ENCODE data around the gene CRACDL.
"Not testable (repeated sequence)": the region's sequence is repeated elsewhere in the genome, so short reads cannot be mapped to it uniquely, and the experiment has no call there.

The CRACDL gene

DNA sequence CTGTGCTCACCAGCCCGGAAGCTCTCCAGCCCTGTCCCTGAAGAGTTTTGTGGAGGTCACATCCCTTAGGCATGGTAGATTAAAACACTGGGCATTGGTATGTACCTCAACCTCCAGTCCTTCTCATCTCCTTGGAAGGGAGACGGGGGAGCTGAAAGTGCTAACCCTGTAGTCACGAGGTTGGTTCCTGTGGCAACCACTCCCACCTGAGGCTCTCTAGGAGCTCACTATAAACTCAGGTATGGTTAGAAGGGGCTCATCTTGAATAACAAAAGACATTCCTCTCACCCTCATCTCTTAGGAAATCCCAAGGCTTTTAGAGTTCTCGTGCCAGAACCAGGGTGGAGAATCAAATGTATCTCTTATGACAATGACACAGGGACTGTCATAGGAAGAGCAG, 162.1 kb downstream of the CRACDL start:
- no peak for DNase-seq

DNA sequence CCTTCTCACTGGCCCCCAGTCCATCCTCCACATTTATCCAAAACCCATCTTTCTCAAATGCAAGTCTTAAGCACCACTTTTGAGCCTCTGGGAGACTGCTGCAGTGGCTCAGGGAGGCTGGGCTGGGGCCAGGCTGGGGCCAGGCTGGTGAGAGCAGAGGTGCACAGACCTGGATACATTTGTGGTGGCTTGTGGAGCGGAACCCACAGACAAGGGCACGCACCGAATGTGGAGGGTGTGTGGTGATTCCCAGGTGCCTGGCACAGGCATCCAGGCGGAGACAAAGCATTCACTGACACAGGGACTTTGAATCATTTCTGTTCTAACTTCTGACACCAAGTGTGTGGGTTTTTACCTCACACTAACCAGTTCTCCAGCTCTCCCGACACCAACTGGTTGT, 162.9 kb downstream of the CRACDL start:
- DNase-seq, result no peak

DNA sequence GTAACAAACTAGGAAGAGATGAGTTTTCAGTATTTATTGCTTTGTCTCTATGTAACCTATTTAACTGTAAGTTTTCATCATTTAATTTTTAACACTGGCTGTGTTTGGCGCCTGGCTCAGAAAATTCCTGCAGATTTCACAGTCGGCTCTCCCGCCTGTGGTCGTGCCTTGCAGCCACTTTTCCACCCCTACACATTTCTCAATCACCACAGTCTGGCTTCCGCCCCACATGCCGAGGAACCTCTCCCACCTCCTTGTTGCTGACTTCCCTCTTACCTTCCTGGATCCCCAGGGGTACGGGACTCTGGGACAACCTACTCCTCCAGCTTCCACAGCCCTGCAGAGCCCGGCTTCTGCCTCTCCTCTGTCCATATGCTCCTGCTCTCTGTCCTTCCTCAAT, 163.5 kb downstream of the CRACDL start:
- DNase-seq, result no peak

DNA sequence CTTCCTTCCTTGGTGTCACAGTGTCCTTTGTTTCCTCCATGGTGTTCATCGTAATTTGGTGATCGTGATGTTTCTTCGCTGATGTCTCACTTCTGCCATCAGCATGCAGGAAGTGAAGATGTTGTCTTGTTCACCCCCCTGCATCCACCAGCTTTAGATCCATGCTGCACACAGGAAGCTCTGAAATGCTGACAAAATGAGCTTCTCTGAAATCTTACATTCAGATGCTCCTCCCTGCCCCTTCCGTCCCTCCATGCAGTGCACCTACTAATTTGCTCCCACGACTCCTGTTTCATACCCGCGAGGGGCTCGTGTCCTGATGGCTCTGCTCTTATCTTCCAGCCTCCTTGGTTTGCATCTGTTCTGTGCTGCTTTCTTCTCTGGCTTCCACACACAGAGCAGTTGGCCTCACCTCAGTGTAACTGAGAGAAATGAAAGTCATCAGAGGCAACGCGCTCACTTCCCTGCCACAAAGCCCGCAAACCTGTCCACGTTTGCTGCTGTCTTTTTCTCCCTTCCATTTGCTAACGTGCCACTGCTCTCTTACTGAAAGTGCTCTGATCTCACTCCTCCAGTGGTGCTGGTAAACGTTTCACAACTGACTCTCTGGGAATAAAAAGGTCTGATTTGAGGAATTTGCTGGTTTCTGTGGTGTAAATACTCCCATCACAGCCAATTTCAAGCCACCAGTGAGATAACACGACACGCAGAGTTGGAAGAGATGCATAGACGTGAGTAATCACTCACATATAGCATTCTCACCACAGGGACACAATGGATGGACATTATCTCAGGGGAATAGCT, 164.1 kb downstream of the CRACDL start:
- DNase-seq, result peak; percentile 69 to 70

DNA sequence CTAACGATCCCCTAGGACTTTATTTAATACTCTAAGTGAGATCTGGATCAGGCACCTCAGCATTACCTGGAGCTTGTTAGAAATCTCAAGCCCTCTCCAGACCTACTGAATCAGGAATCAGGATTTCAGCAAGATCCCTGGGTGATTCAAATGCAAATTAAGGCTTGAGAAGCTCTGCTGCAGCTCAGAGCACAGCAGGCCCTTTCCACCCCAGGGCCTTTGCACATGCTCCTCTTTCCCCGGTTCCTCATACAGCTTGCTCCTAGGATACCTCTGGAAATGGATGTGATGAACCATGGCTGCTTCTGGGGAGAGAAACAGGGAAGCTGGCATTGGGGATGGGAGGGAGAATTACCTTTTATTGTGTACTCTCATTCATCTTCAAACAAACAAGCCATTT, 164.8 kb downstream of the CRACDL start:
- DNase-seq, result no peak

DNA sequence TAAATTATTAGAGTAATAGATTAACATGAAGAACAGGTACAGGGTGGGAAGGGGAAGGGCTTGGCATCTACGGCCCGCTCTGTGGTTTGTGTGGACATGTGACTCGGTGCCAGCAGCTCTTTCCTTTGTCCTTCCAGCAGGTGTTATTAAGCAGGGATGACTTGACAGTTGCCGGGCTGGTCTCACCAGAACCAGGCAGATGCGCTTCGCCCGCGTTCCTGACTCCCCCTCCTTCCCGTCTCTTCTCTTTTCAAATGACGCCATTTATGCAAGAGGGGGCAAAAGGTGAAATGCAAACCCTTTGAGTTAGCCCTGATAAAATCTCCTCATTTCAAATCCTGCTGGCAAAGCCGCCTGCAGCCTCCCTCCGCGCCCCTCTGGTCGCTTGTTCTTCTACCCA, 166.2 kb downstream of the CRACDL start:
- peak in 1 of 2 experiments; percentile 50 for DNase-seq

DNA sequence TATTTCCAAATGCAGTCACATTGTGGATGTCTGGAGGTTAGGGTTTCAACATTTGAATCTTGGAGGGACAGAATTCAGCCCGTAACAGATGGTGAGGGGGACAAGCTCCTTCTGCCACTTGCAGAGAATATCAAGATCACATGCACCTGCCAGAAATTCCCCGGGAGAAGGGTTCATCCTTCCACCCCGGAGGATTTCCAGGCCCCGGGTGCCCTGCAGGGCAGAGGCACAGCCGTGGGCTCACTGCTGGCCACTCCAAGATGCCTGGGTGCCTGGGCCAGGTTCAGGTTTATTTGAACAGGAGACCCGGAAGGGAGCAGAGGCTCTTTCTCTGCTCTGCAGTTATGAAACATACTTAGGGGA, 166.9 kb downstream of the CRACDL start:
- DNase-seq, result no peak

DNA sequence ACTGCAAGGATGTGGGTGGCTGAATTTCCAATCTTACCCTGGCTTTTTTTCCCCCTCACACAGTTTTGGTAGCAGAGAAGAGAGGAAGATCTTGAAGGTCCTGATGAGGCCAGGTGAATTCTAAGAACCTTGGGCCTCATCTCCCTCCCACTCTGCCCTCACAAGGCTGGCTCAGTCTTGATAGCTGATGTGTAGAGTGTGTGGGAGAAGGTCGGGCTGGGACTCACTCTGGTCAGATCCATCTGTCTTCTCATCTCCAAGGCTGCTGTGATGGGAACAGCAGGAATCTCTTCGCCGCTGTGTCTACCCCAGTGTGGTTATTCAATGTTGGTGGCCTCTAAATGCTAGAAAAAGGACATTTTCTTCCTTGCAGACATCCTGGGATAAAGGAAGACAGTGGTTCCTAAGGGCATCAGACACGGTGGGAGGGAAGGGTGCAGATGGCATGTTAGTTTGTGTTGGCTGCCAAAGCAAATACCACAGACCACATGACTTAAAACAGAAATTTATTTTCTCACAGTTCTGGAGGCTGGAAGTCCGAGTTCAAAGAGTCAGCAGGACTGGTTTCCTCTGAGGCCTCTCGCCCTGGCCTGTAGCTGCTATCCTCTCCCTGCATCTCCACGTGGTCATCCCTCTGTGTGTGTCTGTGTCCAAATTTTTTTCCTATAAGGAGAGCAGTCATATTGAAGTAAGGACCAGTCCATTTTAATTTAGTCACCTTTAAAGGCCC, 167.5 kb downstream of the CRACDL start:
- peak; percentile 56 to 57 for DNase-seq

DNA sequence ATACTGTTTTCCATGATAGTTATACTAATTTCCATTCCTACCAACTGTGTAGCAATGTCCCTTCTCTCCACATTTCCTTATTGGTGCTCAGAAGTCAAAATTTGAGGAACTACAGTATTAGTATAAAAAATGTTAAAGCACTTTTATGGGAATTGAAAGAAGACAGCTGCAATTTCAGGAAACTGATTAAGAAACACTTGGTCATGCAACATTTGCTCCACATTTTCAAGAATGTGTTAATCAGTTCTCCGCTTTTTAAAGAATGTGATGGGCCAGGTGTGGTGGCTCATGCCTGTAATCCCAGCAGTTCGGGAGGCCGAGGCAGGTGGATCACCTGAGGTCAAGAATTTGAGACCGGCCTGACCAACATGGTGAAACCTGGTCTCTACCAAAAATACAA, 171.5 kb downstream of the CRACDL start:
- DNase-seq, result no peak

DNA sequence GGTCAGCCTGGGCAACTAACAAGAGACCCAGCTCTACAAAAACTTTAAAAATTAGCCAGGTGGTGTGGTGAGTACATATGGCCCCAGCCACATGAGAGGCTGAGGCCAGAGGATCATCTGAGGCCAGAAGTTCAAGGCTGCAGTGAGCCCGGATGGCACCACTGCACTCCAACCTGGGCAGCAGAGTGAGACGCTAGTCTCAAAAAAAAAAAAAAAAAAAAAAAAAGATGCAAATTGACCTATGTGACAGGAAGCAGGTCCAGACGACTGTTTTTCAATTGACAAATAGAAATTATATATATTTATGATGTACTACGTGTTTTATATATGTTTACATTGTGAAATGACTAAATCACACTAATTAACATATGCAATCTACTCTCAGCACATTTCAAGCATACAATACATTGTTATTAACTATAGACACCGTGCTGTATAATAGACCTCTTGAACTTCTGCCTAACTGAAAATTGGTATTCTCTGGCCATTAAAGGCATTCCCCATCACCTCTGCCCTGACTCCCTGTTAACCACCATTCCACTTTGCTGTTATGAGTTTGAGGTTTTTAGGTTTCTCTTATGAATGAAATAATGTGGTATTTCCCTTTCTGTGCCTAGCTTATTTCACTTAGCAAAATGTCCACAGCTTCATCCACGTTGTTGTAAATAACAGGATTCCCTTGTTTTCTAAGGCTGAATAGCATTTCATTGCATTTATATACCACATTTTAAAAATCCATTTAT, 172.6 kb downstream of the CRACDL start:
- DNase-seq, result no peak

DNA sequence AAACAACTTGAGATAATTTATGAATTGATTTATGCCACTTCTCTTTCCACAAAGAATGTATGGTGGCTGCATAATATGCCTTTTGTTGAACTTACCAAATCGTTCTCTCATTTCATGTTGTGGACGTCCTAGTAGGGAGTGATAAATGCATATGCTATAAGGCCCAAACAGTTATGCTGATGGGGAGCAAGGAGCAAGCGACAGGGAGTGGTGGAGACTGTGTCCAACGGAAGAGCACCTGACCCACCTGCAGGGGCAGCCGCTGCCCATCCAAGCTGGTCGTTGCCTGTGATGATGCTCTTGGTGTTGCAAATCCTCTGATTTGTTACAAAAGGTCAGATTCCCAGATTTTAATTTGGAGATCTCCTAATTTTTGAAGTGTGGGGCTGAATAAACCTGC, 174.1 kb downstream of the CRACDL start:
- no peak for DNase-seq

DNA sequence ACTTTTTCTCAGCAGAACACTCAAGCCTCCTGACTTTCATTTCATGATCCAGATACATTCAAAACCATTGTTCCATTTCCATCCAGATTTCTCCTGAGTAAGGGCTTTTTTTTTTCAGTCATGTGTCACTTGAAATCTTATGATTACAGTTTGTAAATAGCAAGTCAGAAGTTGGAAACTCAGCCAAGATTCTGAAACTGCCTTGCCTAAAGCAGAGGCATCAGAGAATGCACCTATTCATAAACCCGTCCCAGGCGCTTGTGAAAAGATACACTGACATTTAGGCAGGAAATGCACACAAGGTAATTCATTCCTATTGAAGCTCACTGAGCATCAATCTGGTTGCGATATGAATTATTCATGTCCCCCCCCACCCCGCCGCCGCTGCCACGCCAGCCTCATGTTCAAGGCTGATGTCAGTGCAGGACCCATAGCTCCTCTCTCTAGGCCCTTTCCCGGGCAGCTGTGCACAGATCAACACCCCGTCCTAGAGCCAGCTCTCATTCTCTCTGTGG, 174.7 kb downstream of the CRACDL start:
- peak; percentile 80 to 81 for DNase-seq

DNA sequence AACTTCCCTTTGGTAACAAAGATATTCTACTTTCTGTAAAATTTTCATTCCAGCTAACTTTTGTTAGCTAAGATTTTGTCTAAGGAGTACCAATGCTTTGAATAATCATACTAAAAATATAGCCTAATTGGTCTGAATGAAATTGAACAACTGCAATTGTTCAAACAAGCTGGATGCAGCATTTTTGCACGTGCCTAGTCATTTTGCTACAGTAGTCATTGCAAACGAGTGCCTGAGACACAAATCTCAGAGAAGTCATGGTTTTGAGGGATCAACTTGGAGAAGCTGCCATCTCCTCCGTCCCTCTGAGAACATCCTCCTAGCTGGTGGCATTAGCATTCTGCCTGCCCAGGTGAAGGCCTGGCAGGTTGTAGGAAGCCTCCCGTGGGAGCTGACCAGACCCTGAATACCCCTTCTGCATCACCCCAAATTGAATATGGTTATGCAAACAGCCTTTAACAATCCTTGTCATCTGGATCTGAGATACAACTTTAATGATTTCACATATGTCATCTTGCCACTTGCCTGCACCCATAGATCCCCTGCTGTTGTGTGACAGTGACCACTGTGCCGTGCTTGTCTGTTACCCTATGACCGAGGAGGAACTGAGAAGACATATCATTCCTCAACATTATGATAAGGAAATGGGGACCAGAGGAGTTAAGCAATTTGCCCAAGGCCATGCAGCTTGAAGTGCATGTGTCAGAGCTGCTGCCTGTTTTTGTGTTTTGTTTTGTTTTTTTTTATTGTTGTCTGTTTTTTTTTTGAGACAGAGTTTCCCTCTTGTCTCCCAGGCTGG, 176.0 kb downstream of the CRACDL start:
- no peak for DNase-seq

DNA sequence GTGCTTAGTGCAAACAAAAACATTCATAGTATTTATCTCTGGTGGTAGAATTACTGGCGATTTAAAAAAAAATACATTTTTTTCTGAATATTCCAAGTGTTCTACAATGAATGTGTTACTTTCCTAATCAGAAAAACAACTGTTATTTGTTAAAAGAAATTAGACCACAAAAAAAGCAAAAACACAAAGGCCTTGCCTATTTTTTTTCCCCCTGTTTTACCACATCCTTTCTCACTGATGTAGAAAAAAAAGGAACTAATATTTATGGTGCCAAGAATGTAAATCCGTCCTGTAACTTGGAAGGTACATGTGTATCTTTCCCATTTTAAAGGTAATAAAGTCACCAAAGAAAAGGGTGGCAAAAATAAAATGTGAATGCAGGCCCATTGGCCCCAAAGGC, 176.7 kb downstream of the CRACDL start:
- DNase-seq, result no peak

DNA sequence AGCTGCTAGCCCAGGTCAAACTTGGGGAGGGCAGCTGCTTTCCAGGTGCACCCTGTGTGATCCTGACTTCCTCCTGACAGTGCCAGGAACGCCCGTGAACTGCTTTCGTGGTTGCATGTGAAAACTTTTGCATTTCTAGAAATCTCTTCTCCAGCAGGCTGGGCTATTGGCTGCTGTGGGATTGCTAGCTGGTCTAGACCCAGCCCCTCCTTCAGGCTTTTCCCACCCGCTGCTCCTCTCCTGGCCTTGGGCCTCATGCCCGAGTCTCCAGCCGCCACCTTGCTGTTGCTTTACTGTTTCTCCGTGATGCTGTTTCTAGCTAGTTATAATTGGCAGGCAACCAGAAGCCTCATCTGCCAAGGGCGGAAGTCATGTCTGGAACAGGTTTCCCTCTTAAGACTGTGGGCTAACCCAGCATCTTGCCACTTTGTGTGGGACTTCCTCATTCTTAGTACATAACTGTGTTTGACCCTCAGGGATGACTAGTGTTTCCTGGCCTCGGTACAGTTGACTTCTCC, 178.1 kb downstream of the CRACDL start:
- DNase-seq, result peak; percentile 57 to 61

DNA sequence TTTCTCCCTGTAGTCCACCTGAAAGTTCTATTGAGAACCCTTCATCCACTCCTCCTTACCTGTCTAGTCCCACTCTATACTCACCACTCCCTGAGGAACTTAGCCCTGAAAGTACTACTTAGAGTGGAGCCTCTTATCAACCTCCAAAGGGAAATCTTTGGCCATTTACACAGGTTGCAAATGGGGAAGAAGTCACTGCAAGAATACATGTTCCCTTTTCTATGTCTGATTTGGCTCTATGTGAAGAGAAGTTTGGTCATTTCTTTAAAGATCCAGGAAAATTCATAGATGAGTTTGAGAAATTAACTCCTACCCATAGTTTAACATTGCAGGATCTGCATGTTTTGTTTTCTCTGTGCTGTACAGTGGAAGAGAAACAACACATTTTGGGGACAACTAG, 182.2 kb downstream of the CRACDL start:
- DNase-seq, result no peak

DNA sequence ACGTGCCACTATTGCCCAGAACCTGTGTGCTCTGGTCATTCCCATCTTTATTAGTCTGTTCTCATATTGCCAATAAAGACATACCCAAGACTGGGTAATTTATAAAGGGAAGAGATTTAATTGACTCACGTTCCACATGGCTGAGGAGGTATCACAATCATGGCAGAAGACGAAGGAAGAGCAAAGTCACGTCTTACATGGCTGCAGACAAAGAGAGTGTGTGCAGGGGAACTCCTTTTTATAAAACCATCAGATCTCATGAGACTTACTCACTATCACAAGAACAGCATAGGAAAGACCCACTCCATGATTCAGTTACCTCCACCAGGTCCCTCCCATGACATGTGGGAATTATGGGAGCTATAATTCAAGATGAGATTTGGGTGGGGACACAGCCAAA, 183.3 kb downstream of the CRACDL start:
- not testable (repeated sequence) for DNase-seq

DNA sequence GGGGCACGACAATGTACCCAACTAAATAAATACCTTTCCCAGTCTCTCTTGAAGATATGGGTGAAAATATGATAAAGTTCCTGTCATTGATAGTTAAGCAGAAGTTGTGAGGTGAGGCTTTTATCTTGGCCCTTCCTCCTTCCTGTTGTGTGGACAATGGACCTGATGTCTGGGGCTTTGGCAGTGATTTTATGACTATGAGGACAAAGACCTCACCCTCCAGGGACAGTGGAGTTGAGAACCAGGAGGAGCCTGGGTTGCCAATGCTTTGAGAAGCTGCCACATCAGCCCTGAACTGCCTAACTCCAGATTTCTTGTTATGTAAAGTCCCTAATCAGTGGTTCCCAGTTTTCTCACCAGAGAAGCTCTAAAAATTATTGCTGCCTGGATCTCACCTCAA, 184.3 kb downstream of the CRACDL start:
- no peak for DNase-seq

DNA sequence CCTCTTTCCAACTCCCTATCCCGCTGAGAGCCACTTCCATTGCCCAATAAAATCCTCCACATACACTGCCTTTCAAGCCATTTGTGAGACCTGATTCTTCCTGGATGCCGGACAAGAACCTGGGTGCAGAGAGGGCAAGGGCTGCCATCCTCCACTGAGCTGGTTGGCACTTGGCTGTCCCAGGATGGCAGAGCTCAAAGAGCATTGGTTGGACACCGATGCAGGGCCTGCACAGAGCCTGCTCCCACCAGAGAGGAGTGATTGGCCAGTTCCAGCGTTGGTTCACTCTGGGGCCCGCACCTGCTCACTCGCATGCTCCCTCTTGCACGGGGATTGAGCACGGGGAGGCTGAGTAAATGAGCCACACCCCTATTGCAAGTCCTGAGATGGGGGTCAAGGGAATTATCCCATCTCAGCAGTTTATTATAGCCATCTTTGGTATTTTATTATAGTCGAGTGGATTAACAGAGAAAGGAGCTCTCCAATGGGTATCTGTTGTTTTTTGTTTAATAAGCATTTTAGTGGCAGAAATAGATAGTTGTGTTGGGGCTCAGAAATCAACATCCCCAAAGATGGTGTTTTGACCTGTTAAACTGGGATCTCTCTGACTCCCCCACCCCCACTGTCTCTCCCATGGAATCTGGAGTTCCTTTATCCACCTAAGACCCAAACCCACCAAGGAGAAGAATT, 185.3 kb downstream of the CRACDL start:
- no peak for DNase-seq

DNA sequence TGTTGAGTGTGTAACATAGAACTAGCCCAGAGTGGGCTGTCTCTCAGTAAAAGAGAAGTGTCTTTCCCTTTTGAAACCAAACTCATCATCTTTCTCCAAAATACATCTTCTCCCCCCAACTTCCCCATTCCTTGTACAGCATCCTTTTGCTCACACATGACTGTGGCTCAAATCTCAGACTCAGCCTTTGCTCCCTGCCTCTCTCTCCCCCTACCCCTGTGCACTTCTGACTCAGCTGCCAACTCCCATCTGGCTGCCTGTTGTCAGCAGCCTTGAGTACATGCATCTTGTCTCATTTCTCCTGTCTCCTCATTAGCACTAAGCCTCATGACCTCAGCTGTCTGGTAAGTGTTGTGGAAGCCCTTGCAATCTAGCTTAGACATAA, 187.0 kb downstream of the CRACDL start:
- no peak for DNase-seq

DNA sequence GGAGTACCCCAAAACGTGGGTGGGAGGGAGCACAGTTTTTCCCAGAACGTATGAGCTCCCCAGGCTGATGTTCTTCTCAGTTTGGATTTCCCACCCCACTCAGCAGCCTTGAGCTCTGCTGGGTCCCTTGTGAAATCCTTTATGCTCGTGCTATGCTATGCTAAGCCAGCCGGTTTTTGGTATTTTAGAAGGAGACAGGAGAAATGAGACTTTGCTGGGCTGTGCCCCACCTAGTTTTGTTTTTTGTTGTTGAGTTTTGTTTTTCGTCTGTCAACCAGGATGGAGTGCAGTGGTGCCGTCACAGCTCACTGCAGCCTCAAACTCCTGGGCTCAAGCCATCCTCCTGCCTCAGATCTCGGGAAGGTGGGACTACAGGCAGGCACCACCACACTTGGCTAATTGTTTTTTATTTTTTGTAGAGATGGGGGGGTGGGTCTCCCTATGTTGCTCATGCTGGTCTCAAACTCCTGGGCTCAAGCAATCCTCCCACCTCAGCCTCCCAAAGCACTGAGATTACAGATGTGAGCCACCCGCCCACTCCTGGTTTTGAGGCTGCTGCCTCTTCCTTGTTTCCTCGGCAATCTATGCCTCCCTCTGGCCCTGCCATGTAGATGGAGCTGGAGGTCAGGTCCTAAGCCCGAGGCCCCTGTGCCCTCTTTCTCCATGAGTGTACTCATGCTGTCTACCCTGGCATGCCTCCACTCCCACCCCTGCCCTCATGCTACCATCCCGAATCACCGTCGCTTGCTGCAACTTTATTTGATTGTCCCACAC, 187.5 kb downstream of the CRACDL start:
- no peak for DNase-seq
